Stimulated activated CD8-positive, alpha-beta memory T cell treated with anti-CD3 and anti-CD28 coated beads, Interleukin-4, amount 100 ng/mL, for 1 hour (primary cell): ENCODE data around the gene VSIR.
A peak's percentile ranks its signal among the peaks of the same experiment; 100 is the strongest.

Experiments used
- DNase-seq, 2 donors: peaks; one replicate each; pipeline ENCODE4 v3.0.0-alpha.2; 2020; ENCODE audit warnings: low read depth in 2 of 2, low spot score in 1 of 2

VSIR gene

GRCh38 chr10:71714592-71714991 is 58.7 kb downstream of the VSIR start:
- DNase-seq = no peak

GRCh38 chr10:71714031-71714410 is 59.3 kb downstream of the VSIR start:
- no peak for DNase-seq

- no peak for DNase-seq
Measured at GRCh38 chr10:71713135-71714030, 59.9 kb downstream of the VSIR start.

- peak in 1 of 2 donors; percentile 19 for DNase-seq
Measured at GRCh38 chr10:71712572-71713134, 60.7 kb downstream of the VSIR start.

GRCh38 chr10:71712170-71712569 is 61.1 kb downstream of the VSIR start:
- no peak for DNase-seq

- DNase-seq = no peak
Measured at GRCh38 chr10:71711052-71711623, 62.2 kb downstream of the VSIR start.

- DNase-seq = no peak
Measured at GRCh38 chr10:71710519-71710918, 62.8 kb downstream of the VSIR start.

GRCh38 chr10:71708897-71709882 is 64.1 kb downstream of the VSIR start:
- no peak for DNase-seq

GRCh38 chr10:71708301-71708703 is 65.0 kb downstream of the VSIR start:
- DNase-seq = peak in 1 of 2 donors; percentile 25

GRCh38 chr10:71707240-71707789 is 66.0 kb downstream of the VSIR start:
- DNase-seq = no peak

- no peak for DNase-seq
Measured at GRCh38 chr10:71706216-71707121, 66.9 kb downstream of the VSIR start.

- DNase-seq = no peak
Measured at GRCh38 chr10:71705582-71705981, 67.7 kb downstream of the VSIR start.

GRCh38 chr10:71704816-71705215 is 68.5 kb downstream of the VSIR start:
- no peak for DNase-seq

GRCh38 chr10:71703577-71703976 is 69.7 kb downstream of the VSIR start:
- no peak for DNase-seq

GRCh38 chr10:71701496-71702132 is 71.7 kb downstream of the VSIR start:
- no peak for DNase-seq

- no peak for DNase-seq
Measured at GRCh38 chr10:71700731-71701368, 72.5 kb downstream of the VSIR start.

- DNase-seq = no peak
Measured at GRCh38 chr10:71698737-71699136, 74.6 kb downstream of the VSIR start.

GRCh38 chr10:71697938-71698709 is 75.2 kb downstream of the VSIR start:
- peak in 1 of 2 donors; percentile 20 for DNase-seq
